Stimulated activated CD8-positive, alpha-beta memory T cell treated with anti-CD3 and anti-CD28 coated beads, Interleukin-4, amount 100 ng/mL, for 1 hour (primary cell): Measurements from ENCODE around the gene PLA2G2F.

Experiments
- DNase-seq, 2 donors: peaks; one replicate each; pipeline ENCODE4 v3.0.0-alpha.2; 2020; ENCODE audit warnings: low read depth in 2 of 2, low spot score in 1 of 2

PLA2G2F gene, protein sequence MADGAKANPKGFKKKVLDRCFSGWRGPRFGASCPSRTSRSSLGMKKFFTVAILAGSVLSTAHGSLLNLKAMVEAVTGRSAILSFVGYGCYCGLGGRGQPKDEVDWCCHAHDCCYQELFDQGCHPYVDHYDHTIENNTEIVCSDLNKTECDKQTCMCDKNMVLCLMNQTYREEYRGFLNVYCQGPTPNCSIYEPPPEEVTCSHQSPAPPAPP

DNA sequence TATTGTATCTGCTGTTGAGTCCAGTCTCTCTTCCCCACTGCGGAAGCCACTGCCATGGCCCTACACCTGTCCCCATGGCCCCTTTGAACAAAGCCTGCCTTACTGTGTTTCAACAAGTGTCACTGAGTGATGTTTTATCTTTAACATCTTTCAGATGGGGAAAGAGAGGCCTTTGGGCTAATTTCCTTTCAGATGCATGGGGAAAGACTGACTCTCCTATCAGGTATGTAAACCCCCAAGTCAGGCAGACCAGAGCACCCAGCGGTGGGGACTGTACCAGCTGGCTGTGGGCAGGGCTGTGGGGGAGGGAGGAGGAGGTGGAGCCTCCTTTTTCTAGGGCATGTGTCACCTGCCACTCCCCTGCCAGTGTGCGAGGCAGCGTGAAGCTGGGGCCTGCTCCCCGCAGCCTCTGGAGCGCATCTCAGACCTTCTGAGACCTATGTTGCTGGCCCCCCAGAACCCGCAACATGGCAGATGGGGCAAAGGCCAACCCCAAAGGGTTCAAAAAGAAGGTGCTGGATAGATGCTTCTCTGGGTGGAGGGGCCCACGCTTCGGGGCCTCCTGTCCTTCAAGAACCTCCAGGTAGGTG, at the start of gene PLA2G2F:
PLA2G2F (plus strand) TSS at position 363 of the 590 bp plus-strand sequence; CDS start at position 468, 105 bp downstream.
- no peak for DNase-seq

DNA sequence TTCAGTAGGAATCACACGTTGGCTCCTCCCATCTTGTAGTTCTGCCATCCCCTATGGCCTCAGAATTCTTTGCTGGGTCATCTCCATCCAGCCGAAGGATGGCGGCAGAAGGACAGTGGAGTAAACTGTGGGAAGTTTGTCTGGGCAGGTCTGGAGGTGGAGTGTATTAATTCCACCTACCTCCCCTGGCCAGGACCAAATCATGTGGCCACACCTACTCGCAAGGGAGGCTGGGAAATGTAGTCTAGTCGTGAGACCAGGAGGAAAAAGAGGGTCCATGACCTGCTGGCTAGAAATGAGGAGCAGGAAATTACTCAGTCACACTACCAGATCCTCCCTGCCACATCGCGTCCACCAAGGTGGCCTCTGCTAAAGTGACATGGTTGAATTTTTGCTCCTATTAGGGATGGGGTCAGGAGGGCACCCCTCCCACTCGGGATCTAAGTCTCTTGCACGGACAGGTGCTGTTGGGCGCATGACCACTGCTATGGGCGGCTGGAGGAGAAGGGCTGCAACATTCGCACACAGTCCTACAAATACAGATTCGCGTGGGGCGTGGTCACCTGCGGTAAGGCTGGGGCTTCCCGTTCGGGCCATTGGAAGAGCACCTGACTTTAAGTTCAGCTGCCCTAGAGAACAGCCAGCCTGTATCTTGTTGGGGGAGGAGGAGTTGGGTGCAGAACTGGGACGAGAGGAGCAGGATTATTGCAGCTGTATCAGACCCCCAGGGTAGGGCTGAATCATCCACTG, 49.6 kb upstream of the PLA2G2F start:
- DNase-seq, result no peak

DNA sequence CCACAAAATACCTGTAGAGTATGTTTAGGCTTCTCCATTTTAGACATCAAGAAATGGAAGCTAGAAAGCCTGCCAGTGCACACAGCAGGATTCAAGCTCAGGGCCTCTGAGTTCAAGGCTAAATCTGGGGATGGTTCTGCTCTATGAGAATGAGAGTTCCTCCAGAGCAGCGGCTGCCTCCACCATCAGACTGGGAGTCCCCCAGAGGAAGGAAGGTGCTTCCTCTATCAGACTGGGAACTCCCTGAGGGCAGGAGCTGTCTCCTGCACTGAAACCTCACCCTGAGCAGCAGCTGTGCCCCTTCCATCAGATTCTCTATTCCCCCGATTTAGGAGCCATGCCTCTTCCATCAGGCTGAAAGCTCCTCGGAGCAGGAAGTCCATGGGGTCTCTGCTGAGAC, 49.0 kb upstream of the PLA2G2F start:
- no peak for DNase-seq

DNA sequence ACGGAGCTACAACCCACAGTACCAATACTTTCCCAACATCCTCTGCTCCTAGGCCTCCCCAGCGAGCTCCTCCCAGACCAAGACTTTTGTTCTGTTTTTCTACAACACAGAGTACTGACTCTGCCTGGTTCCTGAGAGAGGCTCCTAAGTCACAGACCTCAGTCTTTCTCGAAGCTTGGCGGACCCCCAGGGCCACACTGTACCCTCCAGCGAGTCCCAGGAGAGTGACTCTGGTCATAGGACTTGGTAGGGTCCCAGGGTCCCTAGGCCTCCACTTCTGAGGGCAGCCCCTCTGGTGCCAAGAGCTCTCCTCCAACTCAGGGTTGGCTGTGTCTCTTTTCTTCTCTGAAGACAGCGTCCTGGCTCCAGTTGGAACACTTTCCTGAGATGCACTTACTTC, 48.5 kb upstream of the PLA2G2F start:
- DNase-seq, result no peak

DNA sequence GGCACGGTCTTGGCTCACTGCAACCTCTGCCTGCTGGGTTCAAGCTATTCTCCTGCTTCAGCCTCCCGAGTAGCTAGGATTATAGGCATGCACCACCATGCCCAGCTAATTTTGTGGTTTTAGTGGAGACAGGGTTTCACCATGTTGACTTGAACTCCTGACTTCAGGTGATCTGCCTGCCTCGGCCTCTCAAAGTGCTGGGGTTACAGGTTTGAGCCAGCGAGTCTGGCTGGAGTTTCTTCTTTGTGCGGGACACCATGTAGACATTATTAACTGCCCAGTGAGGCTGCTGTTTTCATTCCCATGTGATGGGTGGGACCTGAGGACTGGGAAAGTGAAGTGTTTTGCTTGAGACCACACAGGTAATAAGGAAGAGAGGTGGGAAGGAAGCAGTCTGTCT, 45.8 kb upstream of the PLA2G2F start:
- DNase-seq, result no peak

DNA sequence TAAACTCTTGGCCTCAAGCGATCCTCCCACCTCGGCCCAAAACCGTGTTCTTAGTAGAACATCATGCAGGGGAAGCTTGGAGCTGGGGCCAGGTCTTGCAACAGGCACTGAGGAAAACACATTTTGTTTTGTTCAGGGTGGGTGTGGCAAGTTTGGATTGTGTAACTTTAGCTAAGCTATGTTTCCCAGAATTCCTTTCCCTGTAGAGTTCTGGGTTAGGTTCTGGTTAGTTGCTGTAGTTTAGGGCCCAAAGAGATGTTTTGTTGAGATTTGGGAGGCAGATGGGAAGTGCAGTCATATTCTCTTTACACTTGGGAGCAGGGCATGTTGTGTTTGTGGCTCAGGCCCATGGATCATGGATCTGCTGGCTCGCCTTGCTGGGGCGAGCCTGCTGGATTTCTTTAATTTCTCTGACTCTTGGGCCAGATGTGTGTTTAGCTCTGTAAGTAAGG, 45.2 kb upstream of the PLA2G2F start:
- no peak for DNase-seq

DNA sequence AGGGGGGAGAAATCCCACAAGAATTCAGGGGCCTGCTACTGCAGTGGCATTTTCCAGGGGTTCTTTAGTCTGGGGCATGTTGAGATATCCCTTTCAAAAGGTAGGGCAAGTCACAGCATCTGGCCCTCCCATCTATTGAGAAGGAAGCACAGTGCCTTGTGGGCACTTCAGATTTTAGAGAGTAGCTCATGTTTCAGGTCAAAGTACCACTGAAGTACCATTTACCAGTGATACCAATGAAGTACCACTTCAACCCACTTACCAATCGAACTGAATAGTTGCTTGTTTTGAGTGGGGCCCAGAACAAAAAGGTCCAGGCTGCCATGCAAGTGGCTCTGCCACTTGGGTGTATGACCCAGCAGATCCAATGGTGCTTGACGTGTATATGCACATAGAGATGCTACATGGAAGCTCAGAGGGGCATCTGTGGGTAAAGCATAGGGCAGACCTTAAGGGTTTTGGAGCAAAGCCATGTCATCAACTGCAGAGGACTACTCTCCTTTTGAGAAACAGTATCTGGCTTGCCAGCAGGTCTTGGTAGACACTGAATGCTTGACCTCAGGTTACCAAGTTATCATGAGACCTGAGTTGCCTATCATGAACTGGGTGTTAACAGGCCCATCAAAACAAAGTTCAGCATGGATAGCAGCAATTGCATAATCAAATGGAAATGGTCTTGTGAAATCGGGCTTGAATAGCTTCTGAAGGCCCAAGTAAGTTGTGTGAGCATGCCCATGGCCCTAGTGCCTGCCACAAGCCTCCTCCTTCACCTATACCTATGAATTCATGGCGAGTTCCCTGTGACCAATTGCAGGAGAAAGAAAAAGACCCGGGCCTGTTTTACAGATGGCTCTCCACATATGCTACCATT, 43.3 kb upstream of the PLA2G2F start:
- DNase-seq, result no peak

DNA sequence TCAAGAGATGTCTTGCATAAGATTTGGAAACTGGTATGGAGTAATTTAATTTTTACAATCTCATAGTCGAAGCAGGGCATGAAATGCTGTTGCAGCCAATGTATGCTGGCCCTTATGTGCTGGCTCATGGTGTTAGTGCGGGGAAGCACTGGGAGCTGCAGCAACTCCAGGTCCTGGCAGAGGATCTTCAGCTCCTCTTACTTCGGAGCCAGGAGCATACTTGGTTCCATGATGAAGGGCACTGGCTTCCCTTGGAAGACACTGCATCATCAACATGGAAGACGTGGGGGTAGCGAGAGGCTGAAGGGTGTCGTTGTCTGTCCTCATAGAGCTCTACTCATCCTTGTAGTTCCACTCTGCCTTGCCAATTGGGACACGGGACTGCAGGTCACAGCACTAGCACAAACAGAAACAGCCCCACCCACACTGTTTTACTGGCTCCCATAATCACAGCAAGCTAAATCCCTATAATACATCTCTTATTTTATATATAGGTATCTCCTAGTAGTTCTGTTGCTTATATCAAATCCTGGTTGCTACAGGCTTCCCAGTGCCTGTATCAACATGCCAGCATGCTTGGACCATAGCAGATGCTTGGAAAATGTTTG, 42.2 kb upstream of the PLA2G2F start:
- DNase-seq, result no peak

DNA sequence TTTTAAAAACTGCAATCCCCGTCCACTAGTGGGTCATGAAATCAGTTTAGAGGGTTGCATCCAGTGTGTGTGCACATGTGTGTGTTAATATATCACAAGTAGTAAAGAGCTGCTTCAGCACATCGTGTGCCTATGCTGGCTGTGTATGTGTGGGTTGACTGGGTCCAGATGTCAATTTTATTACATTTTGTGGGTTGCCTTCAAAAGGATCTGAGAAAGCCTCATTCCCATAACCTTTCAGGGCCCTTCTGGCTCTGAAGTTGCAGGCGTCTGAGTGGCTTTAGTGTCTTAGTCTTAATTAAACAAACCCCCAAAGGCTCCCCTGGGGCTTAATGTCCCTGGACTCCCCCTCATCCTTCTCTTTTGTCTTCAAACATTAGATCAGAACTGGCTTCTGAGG, 39.6 kb upstream of the PLA2G2F start:
- no peak for DNase-seq

DNA sequence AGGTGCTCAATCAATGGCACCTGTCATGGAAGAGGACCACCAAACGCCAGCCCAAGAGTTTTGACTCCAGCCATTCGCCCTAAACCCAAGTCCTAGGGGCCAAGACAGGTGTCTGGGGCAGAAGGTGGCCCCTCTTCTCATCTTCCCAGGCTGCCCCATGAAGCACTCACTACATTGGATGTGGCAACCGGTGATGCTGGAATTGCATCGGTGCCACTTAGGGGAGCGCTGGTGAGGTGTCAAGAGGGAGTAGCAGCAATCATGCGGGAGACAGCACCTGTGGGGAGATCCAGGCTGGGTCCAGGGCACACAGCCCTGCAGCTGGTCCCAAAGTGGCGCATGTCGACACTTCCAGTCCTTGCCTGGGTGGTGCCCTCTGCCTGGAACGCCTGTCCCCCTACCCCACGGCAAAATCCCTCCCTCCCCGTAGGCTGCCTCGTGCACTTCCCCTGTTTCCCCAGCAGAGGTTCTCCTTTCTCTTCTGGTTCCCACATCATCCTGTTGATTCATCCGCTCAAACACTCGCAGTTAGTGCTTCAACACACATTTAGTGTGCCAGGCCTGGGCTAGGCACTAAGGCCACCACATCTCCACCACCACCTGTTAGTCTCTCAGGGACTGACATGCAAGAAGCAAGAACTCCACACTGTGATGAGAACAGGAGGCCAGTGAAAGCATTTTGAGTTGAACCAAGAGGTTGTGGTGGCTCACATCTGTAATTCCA, 38.3 kb upstream of the PLA2G2F start:
- DNase-seq, result no peak

DNA sequence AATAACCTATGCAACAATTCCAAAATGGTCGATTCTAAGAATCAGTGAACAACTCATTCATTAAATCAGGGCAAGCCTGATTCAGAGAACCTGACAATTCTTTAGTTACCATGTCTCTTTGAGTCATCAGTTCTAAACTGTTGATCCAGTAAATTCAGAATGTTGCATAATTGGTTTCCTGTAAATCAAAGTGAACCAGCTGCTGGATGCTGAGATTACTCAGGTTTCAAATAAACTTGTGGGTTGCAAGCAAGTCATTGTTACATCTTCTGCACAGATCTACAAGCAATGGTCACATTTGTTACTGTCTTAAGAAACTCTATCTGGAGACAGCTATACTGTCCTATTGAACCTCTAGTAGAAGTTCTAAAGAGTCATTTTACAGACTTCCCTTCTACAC, 36.2 kb upstream of the PLA2G2F start:
- DNase-seq, result no peak

DNA sequence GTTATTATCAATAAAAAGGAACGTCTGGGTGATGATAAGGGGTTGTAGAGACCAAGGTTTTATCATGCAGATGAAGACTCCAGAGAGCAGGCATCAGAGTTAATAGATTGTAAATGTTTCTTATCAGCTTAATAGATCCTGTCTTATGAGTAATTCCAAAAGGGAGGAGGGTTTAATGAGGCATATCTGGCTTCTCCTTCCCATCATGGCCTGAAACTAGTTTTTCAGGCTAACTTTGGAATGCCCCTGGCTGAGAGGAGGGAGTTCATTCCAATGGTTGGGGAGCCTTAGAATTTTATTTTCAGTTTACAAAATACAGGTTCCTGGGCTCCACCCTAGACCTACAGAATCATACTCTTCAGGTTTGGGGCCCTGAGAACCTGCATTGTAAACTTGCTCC, 33.3 kb upstream of the PLA2G2F start:
- no peak for DNase-seq

DNA sequence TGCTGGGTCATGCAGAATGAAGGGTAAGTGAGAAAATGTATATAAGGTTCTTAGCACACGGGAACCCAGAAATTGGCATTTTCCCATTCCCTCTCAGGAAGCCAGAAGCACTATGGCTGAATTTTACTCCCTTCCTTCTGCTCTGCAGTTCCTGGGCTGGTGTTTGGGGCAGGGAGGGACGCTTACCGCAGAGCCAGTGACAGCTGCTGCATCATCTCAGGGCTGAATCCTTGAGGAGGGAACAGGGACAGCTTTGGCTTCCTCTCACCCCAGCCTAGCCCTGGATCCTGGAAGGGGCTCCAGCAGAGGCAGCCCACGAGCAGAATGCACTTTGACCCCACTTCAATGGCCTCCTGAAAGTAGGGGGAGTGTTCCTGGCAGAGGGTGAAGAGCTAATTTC, 31.8 kb upstream of the PLA2G2F start:
- no peak for DNase-seq

DNA sequence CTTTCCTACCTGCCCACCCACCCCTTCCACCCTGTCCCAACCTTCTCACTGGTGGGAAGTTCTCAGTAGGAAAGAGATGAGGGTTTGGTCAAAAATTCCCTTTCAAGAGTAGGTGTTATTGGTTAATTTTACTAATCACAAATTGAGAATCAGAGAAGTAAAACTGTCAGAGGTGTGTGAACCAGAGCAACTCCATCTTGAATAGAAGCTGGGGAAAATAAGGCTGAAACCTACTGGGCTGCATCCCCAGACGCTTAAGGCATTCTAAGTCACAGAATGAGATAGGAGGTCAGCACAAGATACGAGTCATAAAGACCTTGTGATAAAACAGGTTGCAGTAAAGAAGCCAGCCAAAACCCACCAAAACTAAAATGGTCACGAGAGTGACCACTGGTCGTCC, 31.3 kb upstream of the PLA2G2F start:
- no peak for DNase-seq

DNA sequence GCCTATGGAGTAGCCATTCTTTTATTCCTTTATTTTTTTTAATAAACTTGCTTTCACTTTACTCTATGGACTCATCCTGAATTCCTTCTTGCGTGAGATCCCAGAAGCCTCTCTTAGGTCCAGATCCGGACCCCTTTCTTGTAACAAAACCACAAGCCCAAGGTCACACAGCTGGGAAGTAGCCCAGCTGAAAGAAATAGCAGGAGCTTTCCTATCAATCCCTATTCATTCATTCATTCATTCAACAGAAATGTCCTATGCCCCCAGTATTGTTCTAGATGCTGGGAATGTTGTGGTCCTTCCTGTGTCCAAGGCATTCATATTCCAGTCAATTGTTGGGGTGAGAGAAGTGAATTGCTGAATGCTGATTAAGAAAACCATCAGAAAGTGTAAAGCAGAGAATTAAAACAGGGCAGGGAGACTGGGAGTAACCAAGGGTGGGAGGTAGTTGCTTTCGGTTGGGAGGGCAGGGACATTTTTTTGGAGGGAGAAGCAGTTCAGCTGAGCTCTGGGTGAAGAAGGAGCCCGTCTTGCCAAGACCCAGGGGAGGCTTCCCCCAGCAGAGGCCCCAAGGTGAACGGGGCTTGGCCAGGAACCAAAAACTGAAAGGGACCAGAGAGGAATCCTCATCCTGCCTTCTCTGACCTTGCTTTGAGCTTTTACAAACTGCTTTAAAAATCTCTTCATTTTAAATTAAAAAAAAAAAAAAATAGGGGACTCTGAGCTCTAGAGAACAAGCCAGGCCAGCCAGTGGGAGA, 30.6 kb upstream of the PLA2G2F start:
- no peak for DNase-seq

DNA sequence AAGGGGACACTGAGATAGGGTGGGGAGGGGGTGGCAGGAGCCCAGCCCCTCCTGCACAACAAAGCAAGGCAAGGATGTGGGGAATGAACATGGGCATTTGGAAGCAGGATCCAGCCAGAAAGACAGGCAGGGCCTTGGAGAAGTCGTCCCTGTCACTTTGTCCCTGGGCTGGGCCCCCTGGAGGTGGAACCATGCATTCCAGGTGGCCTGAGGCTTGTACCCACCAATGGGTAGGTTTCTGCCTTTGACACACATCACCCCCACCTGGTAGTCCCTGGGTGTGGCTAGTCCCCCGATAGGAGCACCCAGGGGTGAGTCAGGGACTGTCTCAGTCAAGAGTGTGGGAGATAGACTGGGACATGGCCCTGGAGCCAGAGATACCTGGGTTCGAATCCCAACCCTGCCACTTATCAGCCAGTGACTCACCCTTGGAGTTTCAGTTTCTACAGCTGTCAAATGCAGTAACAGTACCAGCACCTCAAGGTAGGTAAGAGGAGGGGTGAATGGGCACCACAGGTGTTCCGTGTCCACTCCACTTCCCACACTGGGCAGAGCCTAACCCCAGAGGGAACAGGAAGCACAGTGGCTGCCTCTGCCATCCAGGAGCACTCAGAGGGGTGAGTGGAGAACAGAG, 29.8 kb upstream of the PLA2G2F start:
- DNase-seq, result no peak

DNA sequence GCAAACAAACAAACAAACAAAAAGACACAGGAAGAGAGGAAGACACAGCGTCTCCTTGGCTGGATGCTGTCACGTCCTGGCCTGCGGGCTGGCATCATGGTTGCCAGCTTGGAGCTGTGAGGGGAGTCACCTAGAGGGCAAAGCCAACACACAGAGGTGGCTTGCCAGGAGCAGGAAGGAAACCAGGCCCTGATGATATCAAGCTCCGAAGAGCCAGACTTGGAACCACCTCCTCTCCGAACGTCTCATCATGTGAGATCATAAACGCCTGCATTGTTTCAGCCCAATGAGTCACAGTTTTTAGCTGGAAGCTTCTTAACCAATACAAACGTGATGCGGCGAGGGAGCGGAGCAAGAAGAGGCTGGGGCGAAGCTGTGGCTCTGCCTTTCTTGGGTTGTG, 28.4 kb upstream of the PLA2G2F start:
- DNase-seq, result no peak

DNA sequence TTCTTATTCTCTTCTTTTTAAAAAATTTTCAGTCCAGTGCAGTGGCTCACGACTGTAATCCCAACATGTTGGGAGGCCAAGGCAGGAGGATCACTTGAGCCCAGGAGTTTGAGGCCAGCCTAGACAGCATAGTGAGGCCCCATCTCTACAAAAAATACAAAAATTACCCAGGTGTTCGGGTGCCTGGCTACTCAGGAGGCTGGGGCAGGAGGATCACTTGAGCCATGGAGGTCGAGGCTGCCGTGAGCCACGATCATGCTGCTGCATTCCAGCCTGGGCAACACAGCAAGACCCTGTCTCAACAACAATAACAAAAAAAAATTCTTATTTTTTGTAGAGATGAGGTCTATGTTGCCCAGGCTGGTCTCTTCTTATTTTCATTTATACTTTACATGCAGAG, 27.7 kb upstream of the PLA2G2F start:
- DNase-seq, result no peak

DNA sequence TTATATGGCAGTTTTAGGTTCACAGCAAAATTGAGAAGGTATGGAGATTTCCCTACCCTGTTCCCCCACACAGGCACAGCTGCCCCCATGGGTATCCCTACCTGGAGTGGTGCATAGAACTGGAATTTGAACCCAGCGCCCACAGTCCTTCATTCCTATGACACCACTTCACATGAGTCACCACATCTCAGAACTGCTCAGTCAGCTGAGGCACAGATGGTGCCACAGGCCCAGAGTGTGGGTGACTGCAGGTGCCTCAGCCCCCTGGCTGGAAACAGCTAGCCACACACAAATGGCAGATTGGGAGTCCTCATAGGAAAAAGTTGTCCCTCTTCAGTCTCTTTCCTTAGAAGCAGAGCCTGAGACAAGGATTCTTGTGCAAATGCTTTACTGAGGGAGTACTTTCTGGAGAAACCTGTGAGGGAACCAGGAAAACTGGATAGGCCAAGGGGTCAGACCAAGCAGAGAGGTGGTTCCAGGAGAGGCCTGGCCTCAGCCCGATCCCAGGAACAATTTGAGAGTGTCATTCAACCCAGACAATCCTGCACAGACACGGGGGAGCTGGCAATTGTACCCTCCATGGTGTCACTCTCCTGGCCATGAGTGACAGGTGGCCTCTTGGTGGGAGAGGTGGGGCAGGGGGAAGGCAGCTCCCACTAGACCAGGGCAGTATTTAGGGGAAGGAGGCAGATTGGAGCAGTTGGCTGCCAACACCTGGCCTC, 26.7 kb upstream of the PLA2G2F start:
- DNase-seq, result no peak
